Measurements from ENCODE around the gene CDK8. TPM values are rescaled to one million over a fixed set of nuclear protein-coding genes. Genes with fewer than 3 reads are reported as not detected.

Gene CDK8
- total RNA-seq, 1 experiment from 2014 or later, result 9.4 TPM

DNA sequence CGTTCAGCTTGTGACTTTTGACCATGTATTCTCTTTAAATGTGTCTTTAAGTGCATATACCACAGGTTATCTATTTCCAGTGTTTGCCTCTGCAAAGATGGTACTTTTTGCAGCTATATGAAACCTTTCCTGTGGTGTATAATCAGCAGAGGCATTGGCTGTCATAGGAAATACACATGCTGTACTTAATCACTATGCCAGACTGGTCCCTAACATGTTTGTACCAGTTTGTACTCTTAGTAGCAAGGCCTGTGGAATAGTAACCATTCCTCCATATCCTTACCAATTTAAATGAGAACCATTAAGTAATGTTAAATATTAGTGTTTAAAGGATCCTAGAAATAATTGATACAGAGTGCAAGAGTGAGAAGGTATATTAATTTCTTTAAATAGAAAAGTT is 69.8 kb downstream of the CDK8 start:
- CTCF ChIA-PET, result no interaction called here

DNA sequence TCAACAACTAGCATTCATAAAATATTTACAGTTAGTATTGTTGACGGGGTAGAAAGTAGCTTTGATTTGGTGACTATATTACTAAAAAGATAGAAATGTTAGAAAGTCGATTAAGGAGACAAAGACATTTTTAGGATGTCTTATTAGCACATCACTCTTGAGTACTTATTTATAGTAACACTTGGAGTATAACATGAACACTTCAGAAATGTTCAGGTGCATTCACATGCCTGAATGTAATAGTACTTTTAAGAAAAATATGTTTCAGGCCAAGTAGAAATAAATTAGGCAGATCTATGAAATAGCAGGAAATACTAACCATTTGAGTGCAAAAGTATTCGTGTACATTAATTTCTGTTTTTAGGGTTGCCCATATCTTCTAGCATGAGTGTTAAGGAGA is 70.4 kb downstream of the CDK8 start:
- H3K4me1 Mint-ChIP-seq (ENCODE audit: low read depth, unreplicated experiment), result peaks cover 10% of the 10 kb centered on the region
- no peak for DNase-seq
- intact Hi-C loops (cut with micrococcal nuclease; ENCODE audit: unreplicated experiment), result no loop called here
- TF ChIP-seq, protein P1, sequence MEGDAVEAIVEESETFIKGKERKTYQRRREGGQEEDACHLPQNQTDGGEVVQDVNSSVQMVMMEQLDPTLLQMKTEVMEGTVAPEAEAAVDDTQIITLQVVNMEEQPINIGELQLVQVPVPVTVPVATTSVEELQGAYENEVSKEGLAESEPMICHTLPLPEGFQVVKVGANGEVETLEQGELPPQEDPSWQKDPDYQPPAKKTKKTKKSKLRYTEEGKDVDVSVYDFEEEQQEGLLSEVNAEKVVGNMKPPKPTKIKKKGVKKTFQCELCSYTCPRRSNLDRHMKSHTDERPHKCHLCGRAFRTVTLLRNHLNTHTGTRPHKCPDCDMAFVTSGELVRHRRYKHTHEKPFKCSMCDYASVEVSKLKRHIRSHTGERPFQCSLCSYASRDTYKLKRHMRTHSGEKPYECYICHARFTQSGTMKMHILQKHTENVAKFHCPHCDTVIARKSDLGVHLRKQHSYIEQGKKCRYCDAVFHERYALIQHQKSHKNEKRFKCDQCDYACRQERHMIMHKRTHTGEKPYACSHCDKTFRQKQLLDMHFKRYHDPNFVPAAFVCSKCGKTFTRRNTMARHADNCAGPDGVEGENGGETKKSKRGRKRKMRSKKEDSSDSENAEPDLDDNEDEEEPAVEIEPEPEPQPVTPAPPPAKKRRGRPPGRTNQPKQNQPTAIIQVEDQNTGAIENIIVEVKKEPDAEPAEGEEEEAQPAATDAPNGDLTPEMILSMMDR (IDR thresholded peaks at IDR 0.05; ENCODE audit: unreplicated experiment), result no peak
- H3K36me3 Mint-ChIP-seq (ENCODE audit: insufficient read depth, unreplicated experiment), result no peaks in the 10 kb centered on the region
- no peaks in the 10 kb centered on the region for H3K9me3 Mint-ChIP-seq (ENCODE audit: low read depth, unreplicated experiment)
- no peak overlapping the region for H3K4me3 Mint-ChIP-seq (ENCODE audit: low read depth, unreplicated experiment)
- H3K27ac Mint-ChIP-seq (ENCODE audit: unreplicated experiment), result no peak overlapping the region
- no peaks in the 10 kb centered on the region for H3K27me3 Mint-ChIP-seq (ENCODE audit: unreplicated experiment)
- CTCF ChIA-PET, result no interaction called here
- no TSS peak for BruUV-seq (replicated peaks)

More for the DNA sequence above, 69.8 kb downstream of the CDK8 start:
- no peak for DNase-seq
- Mint-ChIP-seq H3K36me3 (ENCODE audit: insufficient read depth, unreplicated experiment) (no peaks in the 10 kb centered on the region), H3K9me3 (ENCODE audit: low read depth, unreplicated experiment) (no peaks in the 10 kb centered on the region), H3K4me3 (ENCODE audit: low read depth, unreplicated experiment) (no peak overlapping the region), H3K4me1 (ENCODE audit: low read depth, unreplicated experiment) (peaks cover 10% of the 10 kb centered on the region), H3K27ac (ENCODE audit: unreplicated experiment) (no peak overlapping the region), H3K27me3 (ENCODE audit: unreplicated experiment) (no peaks in the 10 kb centered on the region)
- no TSS peak for BruUV-seq (replicated peaks)
- intact Hi-C loops (cut with micrococcal nuclease; ENCODE audit: unreplicated experiment), result no loop called here
- TF ChIP-seq, protein P1 (IDR thresholded peaks at IDR 0.05; ENCODE audit: unreplicated experiment), result no peak

DNA sequence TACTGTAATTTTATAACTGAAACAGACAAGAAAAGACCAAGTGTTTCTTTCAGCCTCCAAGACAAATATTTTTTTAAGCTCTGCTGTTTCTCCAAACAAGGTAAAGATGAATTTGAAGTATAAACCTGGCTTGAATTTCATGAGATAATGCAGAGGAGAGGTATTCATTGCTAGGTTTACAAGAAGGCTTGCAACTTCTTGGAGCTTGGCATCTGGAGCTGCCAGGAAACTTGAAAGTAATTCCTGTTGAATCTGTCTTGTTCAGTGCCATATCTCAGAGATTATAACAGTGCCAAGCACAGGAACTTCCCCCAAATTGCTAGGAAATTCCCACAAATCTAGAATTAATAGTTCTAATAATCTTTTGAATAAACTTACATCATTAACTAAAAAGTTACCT is 70.9 kb downstream of the CDK8 start:
- Mint-ChIP-seq H3K27me3 (ENCODE audit: unreplicated experiment) (no peaks in the 10 kb centered on the region), H3K4me1 (ENCODE audit: low read depth, unreplicated experiment) (peaks cover 10% of the 10 kb centered on the region), H3K36me3 (ENCODE audit: insufficient read depth, unreplicated experiment) (no peaks in the 10 kb centered on the region), H3K9me3 (ENCODE audit: low read depth, unreplicated experiment) (no peaks in the 10 kb centered on the region), H3K27ac (ENCODE audit: unreplicated experiment) (no peak overlapping the region), H3K4me3 (ENCODE audit: low read depth, unreplicated experiment) (no peak overlapping the region)
- no peak for DNase-seq
- no TSS peak for BruUV-seq (replicated peaks)
- CTCF ChIA-PET, result no interaction called here
- intact Hi-C loops (cut with micrococcal nuclease; ENCODE audit: unreplicated experiment), result no loop called here
- TF ChIP-seq, protein P1 (IDR thresholded peaks at IDR 0.05; ENCODE audit: unreplicated experiment), result no peak

DNA sequence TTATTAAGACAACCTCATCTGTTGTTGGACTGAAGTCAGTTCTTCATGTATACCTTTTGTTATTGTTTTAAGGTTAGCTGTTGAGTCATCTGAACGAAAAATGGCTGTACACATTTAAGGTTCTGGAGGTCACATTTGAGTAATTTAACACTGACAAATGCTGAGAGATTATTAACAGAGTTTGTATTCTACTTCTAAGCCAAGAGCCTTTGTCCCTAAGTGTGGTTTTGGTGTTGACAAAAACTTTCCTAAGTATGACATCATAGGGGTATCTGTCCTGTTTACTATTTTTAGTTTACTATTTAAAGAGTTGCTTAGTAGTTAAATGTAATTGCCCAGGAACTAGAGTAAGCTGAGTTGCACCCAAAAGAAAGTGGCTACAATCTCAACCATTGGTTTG is 71.9 kb downstream of the CDK8 start:
- intact Hi-C loops (cut with micrococcal nuclease; ENCODE audit: unreplicated experiment), result no loop called here
- H3K4me3 Mint-ChIP-seq (ENCODE audit: low read depth, unreplicated experiment), result no peak overlapping the region
- H3K4me1 Mint-ChIP-seq (ENCODE audit: low read depth, unreplicated experiment), result peaks cover 10% of the 10 kb centered on the region
- no TSS peak for BruUV-seq (replicated peaks)
- H3K27ac Mint-ChIP-seq (ENCODE audit: unreplicated experiment), result no peak overlapping the region
- CTCF ChIA-PET, result no interaction called here
- no peak for DNase-seq
- H3K9me3 Mint-ChIP-seq (ENCODE audit: low read depth, unreplicated experiment), result no peaks in the 10 kb centered on the region
- no peaks in the 10 kb centered on the region for H3K36me3 Mint-ChIP-seq (ENCODE audit: insufficient read depth, unreplicated experiment)
- TF ChIP-seq, protein P1 (IDR thresholded peaks at IDR 0.05; ENCODE audit: unreplicated experiment), result no peak
- no peaks in the 10 kb centered on the region for H3K27me3 Mint-ChIP-seq (ENCODE audit: unreplicated experiment)

DNA sequence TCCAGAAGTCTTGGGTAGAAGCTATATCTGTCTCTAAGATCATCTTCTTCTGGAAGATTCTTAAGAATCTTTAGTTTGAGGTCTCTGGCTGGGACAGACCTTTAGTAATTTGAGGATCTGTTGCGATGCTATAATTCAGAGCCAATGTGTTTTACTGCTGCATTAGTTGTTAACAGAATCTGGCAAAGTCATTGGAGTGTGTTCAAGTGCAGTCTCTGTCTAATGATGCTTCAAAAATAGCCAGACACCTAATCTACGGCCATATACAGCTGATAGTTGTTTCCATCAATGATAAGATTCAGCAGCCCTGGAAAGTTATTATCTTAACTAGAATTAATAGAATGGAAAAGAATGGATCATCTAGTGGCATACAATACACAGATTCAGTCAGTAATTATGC is 72.6 kb downstream of the CDK8 start:
- H3K27ac Mint-ChIP-seq (ENCODE audit: unreplicated experiment), result no peak overlapping the region
- H3K4me3 Mint-ChIP-seq (ENCODE audit: low read depth, unreplicated experiment), result no peak overlapping the region
- H3K9me3 Mint-ChIP-seq (ENCODE audit: low read depth, unreplicated experiment), result no peaks in the 10 kb centered on the region
- H3K36me3 Mint-ChIP-seq (ENCODE audit: insufficient read depth, unreplicated experiment), result no peaks in the 10 kb centered on the region
- DNase-seq, result no peak
- H3K27me3 Mint-ChIP-seq (ENCODE audit: unreplicated experiment), result no peaks in the 10 kb centered on the region
- BruUV-seq (replicated peaks), result no TSS peak
- CTCF ChIA-PET, result no interaction called here
- intact Hi-C loops (cut with micrococcal nuclease; ENCODE audit: unreplicated experiment), result no loop called here
- peaks cover 10% of the 10 kb centered on the region for H3K4me1 Mint-ChIP-seq (ENCODE audit: low read depth, unreplicated experiment)
- TF ChIP-seq, protein P1 (IDR thresholded peaks at IDR 0.05; ENCODE audit: unreplicated experiment), result no peak
